Measurements from ENCODE around the gene PAPPA2.

DNA sequence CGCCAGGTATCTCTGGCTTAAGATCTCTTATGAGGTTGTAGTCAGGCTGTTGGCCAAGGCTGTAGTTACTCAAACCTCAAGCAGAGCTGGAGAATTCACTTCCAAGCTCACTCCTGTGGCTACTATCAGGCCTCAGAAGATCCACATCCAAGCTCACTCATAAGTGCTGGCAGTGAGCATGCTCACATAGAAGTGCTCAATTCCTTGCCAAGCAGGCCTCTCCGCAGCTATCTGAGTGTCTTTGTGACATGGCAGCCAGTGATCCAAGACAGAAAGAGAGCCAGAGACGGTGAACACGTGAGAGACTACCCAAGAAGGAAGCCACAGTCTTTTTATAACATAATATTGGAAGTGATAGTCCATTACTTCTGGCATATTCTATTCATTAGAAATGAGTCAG is 278.2 kb downstream of the PAPPA2 start:
- TF ChIP-seq CTCF (conservative IDR thresholded peaks at IDR 0.05; ENCODE audit: low read depth, low read length) (no peak), RAD21 (IDR thresholded peaks at IDR 0.05; ENCODE audit: low read length) (no peak), POLR2A (IDR thresholded peaks at IDR 0.05; ENCODE audit: low read depth, low read length) (no peak)
